Omental fat pad (tissue), 4 donors: ENCODE measurements around the gene TTC23. TPM values are rescaled to one million over a fixed set of nuclear protein-coding genes. Genes with fewer than 3 reads are reported as not detected.

ENCODE experiments used
- ATAC-seq: fragments of 150-250 bp; one replicate; pipeline ENCODE4 v1.9.1; 2016; ENCODE audit warnings: mild to moderate bottlenecking, moderate library complexity; ENCODE audit not compliant: low FRiP score
- DNase-seq: peaks from one replicate; pipeline ENCODE4 v3.0.0-alpha.2; 2019; ENCODE audit warnings: low spot score
- CTCF ChIP-seq, 3 donors: fragments of 450-650 bp; IDR thresholded peaks; one replicate each; pipeline ENCODE4 v1.5.1; 2016 to 2017; ENCODE audit warnings: antibody characterized with exemption in 3 of 3, mild to moderate bottlenecking in 3 of 3, moderate library complexity in 2 of 3
- total RNA-seq, 4 donors: library from RNA; depleted of rRNA; stranded (reverse); fragments of >200 nt; gene quantifications; one replicate each; pipeline ENCODE4 v1.1.0, GENCODE V29; 2016

The TTC23 gene
- total RNA-seq, 4 donors from 2014 or later: 11.9 to 42.2 (median 19.9) TPM

- DNase-seq: no peak
- no peak for TF ChIP-seq CTCF (IDR thresholded peaks at IDR 0.05)
- ATAC-seq: no peak
Measured at GRCh38 chr15:99098991-99099390, 150.4 kb downstream of the TTC23 start.

GRCh38 chr15:99098426-99098825, 151.0 kb downstream of the TTC23 start:
- no peak for DNase-seq
- no peak for TF ChIP-seq CTCF (IDR thresholded peaks at IDR 0.05)

GRCh38 chr15:99097441-99098410, 151.7 kb downstream of the TTC23 start:
- ATAC-seq (no peak), DNase-seq (no peak)
- no peak for TF ChIP-seq CTCF (IDR thresholded peaks at IDR 0.05)

More at GRCh38 chr15:99098426-99098825, 151.0 kb downstream of the TTC23 start:
- no peak for ATAC-seq

GRCh38 chr15:99096894-99097426, 152.4 kb downstream of the TTC23 start:
- DNase-seq (no peak), ATAC-seq (no peak)
- TF ChIP-seq CTCF (IDR thresholded peaks at IDR 0.05): no peak

- TF ChIP-seq CTCF (IDR thresholded peaks at IDR 0.05): no peak
- DNase-seq: no peak
- no peak for ATAC-seq
Measured at GRCh38 chr15:99096173-99096893, 153.0 kb downstream of the TTC23 start.

GRCh38 chr15:99095626-99096025, 153.8 kb downstream of the TTC23 start:
- DNase-seq: no peak
- no peak for TF ChIP-seq CTCF (IDR thresholded peaks at IDR 0.05)
- ATAC-seq: no peak
